HG03432 (cell line): ENCODE results near the gene SSPN.
A peak's percentile ranks its signal among the peaks of the same experiment; 100 is the strongest.

Experiments
- ATAC-seq: cut with Tn5 transposase; IDR thresholded peaks from one replicate; pipeline ENCODE4 v1.9.1; 2021; ENCODE audit warnings: mild to moderate bottlenecking, moderate library complexity; ENCODE audit not compliant: unreplicated experiment

SSPN gene, protein sequence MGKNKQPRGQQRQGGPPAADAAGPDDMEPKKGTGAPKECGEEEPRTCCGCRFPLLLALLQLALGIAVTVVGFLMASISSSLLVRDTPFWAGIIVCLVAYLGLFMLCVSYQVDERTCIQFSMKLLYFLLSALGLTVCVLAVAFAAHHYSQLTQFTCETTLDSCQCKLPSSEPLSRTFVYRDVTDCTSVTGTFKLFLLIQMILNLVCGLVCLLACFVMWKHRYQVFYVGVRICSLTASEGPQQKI

DNA sequence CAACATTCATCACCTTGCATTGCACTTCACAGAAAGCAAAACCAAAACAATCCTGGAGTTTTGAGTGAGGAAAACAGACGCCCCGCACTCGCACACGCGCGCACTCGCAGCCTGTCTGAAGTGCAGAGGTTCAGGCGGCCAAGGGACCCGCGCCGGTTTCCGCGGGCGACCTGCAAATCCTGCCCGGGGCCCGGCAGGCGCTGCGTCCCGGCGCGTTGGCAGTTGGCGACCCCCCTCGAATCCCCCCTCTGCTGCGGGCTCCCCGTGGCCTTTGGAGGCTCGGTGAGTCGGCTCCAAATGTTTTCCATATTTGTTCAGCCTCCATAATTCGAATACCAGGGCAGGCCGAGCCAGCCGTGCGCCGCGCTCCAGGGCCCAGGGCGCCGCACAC lies at the start of gene SSPN:
Gene SSPN (plus strand): TSS at position 324 of the 391 bp plus-strand sequence. CDS start 100 bp downstream, outside the sequence.
- ATAC-seq, result peak; percentile 70

DNA sequence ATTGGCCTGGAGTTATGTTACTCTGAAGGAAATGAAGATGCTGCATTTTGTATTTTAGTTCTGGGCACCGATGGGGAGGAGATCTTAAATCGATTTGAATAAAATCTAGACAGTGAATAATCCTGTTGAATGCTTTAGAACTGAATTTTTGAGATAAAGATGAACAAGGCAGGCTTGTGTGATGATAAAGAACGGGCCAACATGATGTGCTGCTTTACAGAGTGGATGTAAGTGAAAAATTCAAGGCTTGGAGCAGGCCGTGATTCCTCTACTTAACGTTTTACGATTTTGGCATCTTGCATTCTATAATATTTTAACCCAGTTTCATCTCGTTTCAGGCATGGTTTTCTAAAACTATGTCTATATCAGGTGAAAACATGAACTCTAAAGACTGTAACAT lies 47.1 kb upstream of the SSPN start:
- ATAC-seq, result no peak

DNA sequence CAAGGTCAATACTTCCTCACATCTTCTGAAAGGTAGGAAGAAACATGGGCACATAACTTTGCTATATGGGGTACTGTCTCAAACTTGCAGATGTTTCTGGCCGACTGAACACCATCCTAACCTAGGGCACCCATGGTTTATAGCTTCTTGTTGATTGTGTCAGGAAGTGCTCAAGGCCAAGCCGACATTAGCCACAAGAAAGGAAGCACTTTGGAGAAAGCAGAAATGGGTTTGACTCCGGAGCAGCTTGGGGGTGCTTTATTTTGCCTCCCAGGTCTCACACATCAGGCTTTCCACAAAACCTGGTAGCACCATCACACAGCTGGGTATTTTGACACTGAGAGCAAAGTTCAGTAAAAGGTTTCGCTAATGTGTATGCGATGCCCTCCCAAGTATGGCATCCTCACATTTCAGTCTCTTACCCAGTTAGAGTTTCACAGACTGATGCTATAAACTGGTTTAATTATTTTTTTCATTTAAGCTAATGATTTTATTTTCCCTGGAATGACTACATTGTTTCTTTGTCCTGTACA lies 45.3 kb upstream of the SSPN start:
- ATAC-seq, result no peak

DNA sequence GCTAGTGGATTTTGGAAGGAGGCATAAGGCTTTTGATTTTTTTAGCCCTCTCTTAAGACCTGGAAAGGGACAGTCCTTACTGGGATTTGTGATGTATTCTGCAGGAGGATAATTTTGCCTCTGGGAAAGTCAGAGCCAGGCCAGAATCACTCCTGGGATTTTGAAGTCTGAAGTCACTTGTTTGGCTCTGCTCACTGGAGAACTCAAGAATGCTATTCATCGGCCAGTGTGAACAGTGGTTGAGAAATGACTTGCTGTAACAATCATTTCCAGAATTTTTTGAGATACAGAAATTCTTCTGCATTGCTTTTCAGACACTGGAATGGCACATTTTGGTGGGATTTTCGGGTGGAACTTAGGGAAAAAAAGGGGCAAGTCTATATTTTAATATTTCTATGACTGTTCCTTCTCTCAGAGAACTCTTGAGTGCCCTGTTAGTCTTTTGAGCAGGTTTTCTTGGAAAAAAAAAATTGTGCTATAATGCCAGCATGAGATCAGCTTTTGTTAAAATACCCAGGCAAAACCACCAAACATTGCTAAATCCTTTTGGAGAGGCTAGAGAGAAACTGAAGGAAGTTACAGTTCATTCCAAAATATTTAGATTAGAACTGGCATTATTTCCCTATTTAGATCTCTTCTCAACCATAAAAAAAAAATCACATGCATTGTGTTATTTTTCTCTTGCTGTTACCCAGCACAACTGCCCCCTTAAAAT lies 44.5 kb upstream of the SSPN start:
- ATAC-seq, result no peak

DNA sequence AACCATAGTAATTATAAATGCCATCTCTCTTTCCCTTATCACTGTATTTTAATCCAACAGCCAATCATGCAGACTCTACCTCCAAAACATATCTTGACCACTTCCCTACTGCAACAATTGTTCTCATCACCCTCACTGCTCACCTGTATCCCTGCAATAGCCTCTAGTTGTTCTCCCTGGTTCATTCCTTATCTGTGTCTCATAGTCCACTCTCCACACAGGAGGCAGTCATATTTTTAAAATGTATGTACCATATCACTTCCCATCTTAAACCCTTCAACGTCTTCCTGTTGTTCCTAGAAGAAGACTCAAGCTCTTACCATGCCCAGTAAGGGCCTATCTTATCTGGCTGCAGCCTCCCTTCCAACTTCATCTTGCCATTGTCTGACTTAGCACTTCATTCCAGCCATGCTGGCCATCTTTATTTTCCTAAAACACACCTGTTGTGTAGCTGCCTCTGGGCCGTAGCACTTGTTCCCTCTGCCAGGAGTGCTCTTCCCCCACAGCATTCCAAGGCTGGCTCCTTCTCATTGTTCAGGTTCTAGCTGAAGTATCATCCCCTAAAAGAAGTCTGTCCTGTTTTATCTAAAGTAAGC lies 42.8 kb upstream of the SSPN start:
- no peak for ATAC-seq

DNA sequence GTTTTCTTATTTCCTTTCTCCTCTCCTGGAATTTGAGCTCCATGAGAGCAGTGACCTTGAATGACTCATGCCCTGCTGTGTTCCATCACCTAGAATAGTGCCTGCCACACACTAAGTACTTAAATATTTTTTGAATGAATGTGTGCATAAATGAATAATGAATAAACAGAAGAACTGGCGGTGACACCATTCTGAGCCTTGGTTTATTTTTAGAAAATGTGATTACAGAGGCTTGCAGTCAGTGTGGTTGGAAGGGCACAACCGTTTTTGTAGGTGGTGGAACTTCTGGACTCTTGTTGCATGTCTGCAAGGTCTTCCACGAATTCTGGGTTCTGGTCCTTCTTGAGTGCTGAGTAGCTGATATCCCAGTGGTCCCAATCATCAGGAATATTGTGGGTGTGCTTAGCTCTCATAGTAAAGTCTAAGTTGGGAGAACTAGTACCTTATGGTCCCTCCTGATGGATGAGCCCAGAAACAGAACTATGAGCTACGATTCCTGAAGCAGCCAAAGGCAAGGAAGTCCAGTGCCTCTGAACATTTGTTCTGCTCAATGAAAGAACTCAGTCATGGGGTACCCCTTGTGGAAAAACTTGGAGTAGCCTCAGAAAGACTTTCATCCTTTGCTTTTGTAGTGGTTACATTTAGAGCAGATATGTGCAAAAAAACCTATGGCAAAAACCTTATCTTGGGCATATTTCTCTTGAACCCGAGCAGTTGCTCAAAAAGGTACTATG lies 41.8 kb upstream of the SSPN start:
- no peak for ATAC-seq

DNA sequence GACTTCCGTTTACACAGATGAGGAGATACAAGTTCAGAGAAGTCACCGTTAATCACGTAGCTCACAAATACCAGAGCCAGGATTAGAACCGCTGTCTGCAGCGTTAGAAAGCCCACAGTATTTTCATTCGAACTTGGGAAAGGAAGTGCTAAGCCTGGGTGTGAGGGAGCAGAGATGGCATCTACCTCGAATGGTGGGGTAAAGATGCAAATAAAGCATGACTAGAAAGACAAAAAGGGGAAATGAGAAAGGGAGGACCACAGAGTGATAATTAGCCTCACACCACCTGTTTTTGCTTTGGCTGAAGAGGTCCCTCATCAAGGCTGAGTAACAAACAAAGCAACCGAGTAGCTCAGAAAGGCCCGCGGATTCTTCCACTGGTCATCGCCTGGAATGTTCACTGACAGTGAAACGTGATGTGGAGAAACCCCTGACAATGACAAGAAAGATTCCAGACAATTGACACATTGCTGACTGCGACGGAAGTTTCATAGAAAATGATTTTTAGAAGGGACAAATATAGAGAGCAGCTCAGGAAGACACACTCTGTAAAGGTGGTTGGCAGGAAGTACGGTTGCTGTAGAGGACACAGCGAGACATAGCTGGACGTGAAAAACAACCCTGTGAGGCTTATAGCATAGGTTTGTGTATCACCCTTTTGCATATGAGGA lies 39.0 kb upstream of the SSPN start:
- peak; percentile 90 for ATAC-seq

DNA sequence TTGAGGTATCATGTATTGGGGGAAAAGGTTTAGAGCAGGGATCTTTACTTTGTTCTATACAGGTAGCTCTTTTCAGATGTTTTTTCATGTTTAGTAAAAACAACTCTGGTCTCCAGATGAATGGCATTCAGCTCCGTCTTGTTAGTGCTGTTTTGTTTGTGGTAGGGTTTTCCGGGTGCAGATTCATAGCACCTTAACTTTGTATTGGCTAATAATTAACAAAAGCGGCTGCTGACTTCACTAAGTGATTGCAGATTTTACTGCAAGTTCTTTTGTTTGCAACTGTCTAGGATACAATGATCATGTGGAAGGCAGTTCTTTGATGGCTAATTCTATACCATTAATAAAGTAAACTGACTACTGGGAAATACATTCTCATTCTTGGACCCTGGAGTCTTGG lies 38.4 kb upstream of the SSPN start:
- peak; percentile 27 for ATAC-seq

DNA sequence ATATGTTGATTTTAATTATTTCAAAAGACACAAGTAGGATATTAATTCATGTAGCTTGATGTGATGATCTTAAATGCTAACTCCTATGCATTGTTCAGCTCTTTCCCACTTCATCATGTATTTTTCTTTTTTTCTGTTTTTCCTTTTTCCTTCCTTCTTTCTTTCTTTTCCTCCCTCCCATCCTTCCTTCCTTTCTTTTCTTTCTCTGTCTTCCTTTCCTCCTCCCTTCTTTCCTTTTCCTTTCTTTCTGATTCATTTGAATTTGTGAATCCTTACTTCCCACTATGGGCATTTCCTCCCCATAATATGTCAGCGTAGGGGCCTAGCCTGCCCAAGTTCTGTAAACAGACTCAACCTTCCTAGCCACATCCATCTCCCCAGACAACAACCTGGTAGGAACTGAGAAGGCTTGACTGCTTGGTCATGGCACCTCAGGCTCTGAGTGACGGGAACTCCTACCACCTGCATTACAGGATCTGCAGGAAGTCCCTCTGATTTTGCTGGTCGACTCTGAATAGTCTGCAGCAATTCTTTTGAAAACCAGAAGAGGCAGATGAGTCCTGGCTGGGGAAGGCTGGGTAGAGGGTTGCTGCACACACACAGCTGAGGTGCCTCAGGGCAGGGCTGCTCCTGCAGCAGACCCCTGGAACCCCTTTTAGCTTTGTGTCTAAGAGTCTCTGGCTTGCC lies 37.2 kb upstream of the SSPN start:
- peak; percentile 14 for ATAC-seq

DNA sequence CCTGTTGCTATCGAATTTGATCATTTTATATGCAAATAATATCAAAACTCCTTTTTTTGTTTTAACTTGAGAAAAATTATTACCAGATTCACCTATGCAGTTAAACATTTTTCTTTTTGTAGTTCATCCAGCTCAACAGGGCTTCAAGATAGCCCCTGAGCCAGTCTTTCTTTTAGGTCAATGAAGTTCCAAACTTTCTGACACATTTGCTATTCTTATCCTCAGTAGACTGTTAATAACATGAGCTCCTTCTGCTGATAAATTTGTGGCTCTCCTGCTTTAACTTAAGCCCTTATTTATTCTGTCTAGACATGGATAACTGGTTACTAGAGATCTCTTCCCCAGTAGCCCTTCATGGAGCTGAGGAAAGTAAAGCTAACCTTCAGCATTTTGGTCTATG lies 33.2 kb upstream of the SSPN start:
- ATAC-seq, result no peak

DNA sequence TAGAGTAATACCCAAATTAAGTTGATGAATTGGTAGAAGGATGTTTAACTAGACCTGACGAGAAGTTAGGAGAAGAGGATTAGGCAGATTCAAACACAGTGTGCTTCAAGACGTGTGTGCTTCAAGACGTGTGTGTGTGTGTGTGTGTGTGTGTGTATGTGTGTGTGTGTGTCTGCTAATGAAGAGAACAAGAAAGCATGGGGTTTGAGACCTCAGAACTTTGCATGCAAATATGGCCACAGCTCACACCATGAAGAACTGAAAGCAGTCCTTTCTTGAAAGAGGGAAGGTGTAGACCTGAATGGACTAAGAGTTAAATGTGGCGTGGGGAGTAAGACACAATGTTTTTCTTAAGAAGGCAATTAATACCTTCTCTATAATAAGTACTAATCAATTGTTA lies 32.5 kb upstream of the SSPN start:
- peak; percentile 65 for ATAC-seq

DNA sequence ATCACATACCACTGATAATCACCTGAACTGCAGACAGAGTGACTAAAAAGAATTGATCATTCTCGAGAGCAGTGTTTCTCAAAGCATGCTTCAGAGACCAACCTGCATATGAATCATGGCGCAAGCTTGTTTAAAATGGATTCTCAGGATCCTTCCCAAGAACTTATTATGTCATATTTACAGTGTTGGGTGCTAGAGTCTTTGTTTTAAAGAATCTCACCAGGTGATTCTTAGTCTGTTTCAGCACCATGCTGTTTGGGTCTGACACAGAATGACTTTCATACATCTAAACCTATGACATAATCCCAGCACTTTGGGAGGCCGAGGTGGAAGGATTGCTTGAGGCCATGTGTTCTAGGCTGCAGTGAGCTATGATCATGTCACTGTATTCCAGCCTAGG lies 31.3 kb upstream of the SSPN start:
- no peak for ATAC-seq

DNA sequence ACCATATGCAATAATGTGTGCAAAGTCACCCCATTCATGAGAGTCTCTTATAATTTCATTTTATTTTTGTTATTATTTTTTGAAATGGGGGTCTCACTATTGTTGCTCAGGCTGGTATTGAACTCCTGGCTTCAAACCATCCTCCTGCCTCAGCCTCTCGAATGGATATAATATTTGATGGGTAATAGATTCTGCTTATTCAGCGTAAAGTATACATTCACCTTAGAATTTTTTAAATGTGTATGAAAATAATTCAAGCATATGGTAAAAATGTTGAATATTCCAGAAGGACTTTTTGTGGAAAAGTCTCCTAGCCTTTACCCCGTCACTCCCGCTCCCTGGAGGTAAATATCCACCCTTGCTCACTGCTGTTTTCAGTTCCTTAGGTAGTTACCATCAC lies 23.4 kb upstream of the SSPN start:
- ATAC-seq, result no peak

DNA sequence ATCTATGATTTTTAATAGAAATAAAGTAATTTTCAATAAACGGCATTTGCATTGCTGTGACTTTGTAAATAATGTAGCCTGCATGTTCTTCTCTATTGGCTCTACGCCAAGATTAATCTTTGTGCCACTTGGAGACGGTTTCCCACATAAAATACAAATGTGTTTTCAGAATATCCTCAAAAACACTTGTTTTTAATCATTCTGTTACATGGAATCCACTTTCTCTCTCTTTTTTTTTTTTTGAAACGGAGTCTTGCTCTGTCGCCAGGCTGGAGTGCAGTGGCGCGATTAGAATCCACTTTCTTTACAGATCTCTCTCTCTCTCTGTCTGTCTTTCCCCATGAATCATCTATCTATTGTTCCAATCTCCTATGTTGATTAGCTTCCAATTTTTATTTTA lies 22.8 kb upstream of the SSPN start:
- ATAC-seq, result no peak

DNA sequence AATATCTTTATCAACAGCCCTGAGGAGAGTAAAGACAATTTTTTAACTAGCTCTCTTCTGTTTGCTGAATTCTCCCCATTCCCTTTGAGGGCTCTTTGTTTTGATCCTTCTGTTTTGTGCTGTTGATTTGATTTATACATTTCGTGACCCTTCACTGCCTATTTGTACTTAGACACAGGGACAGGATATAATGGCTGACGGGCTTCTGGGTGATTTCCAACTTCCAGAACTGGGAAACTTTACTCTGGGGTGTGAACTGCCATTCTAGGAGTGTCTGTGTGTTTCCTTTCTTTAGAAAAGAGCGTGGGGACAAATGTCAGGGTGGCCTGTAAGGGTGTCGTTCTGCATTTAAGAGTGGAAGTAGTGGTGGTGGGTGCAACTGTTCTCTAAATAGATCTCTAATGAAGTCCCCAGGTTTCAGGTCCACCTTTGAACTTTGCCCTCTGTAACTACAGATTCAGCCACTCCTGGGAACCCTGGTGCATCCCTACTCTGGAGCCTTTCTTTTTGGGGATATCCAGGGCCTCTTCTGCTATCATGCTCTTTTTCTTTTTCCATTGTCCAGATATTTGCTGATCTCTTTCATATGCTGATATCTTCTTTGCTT lies 22.3 kb upstream of the SSPN start:
- ATAC-seq, result no peak

DNA sequence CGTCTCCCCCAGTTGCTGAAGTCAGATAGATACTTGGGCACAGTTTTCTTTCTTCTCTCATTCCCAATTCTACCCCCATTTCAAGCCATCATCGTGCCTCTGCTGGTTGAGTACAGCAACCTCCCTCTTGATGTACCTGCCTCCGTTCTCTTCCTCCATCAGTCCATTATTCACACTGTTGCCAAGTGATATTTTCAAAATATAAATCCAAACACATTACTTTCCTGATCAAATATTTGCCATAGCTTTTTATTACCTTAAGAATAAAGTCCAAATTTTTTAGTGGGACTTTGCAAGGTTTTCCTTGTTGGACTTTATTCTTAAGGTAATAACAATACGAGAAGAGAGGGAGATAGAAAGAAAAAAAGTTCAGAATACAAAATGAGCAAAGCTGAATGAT lies 18.6 kb upstream of the SSPN start:
- ATAC-seq, result no peak

DNA sequence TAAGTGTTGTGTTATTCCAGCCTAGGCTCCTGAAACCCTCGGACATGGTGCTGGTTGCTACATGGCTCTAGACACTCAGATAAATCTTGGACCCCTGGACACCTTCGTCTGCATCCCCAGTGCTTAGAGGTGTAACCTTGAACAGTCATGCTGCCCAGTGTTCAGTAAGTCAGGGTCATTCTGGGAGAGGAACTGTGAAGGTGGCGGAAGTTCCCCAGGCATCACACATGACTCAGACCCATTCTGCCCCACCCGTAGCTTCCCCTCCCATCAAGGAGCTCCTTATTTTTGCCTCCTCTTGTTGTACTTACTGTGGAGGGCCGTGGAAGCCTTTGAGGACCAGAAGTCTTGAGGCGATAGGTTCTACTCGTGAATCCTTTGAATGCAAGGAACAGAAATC lies 18.1 kb upstream of the SSPN start:
- peak; percentile 85 for ATAC-seq

DNA sequence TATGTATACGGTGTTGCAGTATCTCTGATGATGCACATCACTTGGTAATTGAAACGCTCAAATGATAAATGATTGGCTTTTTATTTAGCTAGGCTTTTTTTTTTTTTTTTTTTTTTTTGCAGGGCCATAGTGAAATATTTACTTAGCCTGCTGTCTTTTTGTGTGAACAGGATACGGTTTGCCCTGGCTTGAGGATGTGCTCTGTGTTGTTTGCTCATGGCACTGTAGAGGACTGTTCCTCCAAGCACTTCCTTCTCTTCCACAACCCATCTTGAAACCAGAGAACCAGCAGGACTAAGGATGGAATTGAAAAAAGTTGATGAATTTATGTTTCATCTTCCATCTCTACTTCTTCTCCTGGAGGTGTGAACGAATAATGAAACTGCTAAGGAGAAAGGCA lies 15.5 kb upstream of the SSPN start:
- no peak for ATAC-seq

DNA sequence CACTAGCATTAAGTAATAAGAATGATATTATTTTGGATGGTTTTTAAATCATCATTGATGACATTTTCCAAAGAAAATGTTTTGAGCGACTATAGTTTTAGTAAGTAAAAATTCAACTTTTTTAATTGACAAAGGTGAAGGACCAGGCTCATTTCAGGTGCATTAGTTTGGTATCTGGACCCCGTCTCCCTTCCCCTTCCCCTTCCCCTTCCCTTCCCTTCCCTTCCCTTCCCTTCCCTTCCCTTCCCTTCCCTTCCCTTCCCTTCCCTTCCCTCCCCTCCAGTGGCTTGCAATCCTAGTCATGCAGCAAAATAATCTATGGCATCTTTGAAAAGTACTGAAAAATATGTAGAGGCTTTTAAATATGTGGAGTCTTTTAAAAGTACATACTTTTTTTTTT lies 13.0 kb upstream of the SSPN start:
- ATAC-seq, result no peak
